Measurements from ENCODE around the gene LRMDA. TPM values are rescaled to one million over a fixed set of nuclear protein-coding genes. Genes with fewer than 3 reads are reported as not detected.

The LRMDA gene
- total and polyA plus RNA-seq, 10 of the 15 experiments (the other 5 are each of a cell fraction or from before 2014, with no cell fraction given) = 0.07 to 0.54 (median 0.29) TPM; not detected in 4

DNA sequence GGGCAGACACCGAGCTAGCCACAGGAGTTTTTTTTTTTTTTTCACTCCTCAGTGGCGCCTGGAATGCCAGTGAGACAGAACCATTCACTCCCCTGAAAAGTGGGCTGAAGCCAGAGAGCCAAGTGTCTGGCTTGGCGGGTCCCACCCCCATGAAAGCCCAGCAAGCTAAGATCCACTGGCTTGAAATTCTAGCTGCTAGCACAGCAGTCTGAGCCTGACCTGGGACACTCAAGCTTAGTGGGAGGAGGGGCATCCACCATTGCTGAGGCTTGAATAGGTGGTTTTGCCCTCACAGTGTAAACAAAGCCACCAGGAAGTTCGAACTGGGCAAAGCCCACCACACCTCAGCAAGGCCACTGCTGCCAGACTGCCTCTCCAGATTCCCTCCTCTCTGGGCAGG is 144.5 kb downstream of the LRMDA start:
- intact Hi-C loops (cut with micrococcal nuclease; ENCODE audit: unreplicated experiment) (no loop called here), in situ Hi-C loops (cut with MboI) (no loop called here)
- ChIA-PET RAD21 (ENCODE audit: unreplicated experiment) (no interaction called here), CTCF (interaction anchor here (0.7 kb wide), 1 partner anchor 24 kb away, joined by 4 read pairs; no protein-coding TSS in a partner anchor), POLR2A (no interaction called here), SMC1A (ENCODE audit: uncharacterized antibody, unreplicated experiment) (no interaction called here)
- Histone ChIP-seq H3K4me1 (ENCODE audit: control insufficient read depth, insufficient read depth, low read length) (no peaks in the 10 kb centered on the region), H3K27ac (ENCODE audit: control insufficient read depth, insufficient read depth) (no peak overlapping the region), H3K27me3 (replicated peaks in 1 of 2; ENCODE audit: control insufficient read depth in 2 of 2, insufficient read depth in 2 of 2, low read length in 1 of 2) (no peaks in the 10 kb centered on the region), H4K20me1 (ENCODE audit: control insufficient read depth, insufficient read depth) (no peaks in the 10 kb centered on the region), H3K36me3 (ENCODE audit: control insufficient read depth in 2 of 2, insufficient read depth in 2 of 2, low read length in 1 of 2) (no peaks in the 10 kb centered on the region), H3K79me2 (ENCODE audit: control insufficient read depth, insufficient read depth, low read length) (no peaks in the 10 kb centered on the region), H3K9ac (ENCODE audit: control insufficient read depth, insufficient read depth, low read length) (no peak overlapping the region), H2AFZ (ENCODE audit: control insufficient read depth, low read depth, low read length) (no peak overlapping the region), H3K4me2 (ENCODE audit: control insufficient read depth, insufficient read depth) (no peak overlapping the region), H3K9me3 (replicated peaks; ENCODE audit: control insufficient read depth, insufficient read depth, low read length) (no peaks in the 10 kb centered on the region; the same call in 1 of the 3 replicates), H3K4me3 (no peak overlapping the region)
- no peak for ATAC-seq
- WGBS (ENCODE audit: insufficient coverage, insufficient replicate concordance, low lambda C conversion rate, missing lambda C conversion rate) = 1% methylated on average over 4 of the region's 4 CpGs
- no peak for FAIRE-seq
- no TSS peak for BruUV-seq (replicated peaks)
- no peak for DNase-seq (ENCODE audit: low read depth, low spot score)
- TF ChIP-seq MLLT1 (IDR thresholded peaks at IDR 0.05) (no peak), CHD4 (IDR thresholded peaks at IDR 0.05) (no peak), SREBF2 (IDR thresholded peaks at IDR 0.05; ENCODE audit: low read length) (no peak), BCL3 (IDR thresholded peaks at IDR 0.05; ENCODE audit: borderline replicate concordance, insufficient read depth, low read depth, low read length, poor library complexity, severe bottlenecking) (no peak), POLR2A (IDR thresholded peaks at IDR 0.05; ENCODE audit: low read depth, low read length) (no peak), HDGF (IDR thresholded peaks at IDR 0.05) (no peak), RAD51 (IDR thresholded peaks at IDR 0.05) (no peak), SMAD1 (IDR thresholded peaks at IDR 0.05; ENCODE audit: low read depth, partially characterized antibody) (no peak), TCF12 (IDR thresholded peaks at IDR 0.05; ENCODE audit: low read depth, low read length) (no peak), YBX1 (IDR thresholded peaks at IDR 0.05) (no peak), SMC3 (IDR thresholded peaks at IDR 0.05; ENCODE audit: borderline replicate concordance, low read length) (no peak), RAD21 (IDR thresholded peaks at IDR 0.05; ENCODE audit: insufficient read depth, low read depth, low read length) (no peak)
- TF ChIP-seq, protein P1, sequence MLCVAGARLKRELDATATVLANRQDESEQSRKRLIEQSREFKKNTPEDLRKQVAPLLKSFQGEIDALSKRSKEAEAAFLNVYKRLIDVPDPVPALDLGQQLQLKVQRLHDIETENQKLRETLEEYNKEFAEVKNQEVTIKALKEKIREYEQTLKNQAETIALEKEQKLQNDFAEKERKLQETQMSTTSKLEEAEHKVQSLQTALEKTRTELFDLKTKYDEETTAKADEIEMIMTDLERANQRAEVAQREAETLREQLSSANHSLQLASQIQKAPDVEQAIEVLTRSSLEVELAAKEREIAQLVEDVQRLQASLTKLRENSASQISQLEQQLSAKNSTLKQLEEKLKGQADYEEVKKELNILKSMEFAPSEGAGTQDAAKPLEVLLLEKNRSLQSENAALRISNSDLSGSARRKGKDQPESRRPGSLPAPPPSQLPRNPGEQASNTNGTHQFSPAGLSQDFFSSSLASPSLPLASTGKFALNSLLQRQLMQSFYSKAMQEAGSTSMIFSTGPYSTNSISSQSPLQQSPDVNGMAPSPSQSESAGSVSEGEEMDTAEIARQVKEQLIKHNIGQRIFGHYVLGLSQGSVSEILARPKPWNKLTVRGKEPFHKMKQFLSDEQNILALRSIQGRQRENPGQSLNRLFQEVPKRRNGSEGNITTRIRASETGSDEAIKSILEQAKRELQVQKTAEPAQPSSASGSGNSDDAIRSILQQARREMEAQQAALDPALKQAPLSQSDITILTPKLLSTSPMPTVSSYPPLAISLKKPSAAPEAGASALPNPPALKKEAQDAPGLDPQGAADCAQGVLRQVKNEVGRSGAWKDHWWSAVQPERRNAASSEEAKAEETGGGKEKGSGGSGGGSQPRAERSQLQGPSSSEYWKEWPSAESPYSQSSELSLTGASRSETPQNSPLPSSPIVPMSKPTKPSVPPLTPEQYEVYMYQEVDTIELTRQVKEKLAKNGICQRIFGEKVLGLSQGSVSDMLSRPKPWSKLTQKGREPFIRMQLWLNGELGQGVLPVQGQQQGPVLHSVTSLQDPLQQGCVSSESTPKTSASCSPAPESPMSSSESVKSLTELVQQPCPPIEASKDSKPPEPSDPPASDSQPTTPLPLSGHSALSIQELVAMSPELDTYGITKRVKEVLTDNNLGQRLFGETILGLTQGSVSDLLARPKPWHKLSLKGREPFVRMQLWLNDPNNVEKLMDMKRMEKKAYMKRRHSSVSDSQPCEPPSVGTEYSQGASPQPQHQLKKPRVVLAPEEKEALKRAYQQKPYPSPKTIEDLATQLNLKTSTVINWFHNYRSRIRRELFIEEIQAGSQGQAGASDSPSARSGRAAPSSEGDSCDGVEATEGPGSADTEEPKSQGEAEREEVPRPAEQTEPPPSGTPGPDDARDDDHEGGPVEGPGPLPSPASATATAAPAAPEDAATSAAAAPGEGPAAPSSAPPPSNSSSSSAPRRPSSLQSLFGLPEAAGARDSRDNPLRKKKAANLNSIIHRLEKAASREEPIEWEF (IDR thresholded peaks at IDR 0.05; ENCODE audit: insufficient replicate concordance, low read depth, low read length) = no peak
- TF ChIP-seq, protein P2, sequence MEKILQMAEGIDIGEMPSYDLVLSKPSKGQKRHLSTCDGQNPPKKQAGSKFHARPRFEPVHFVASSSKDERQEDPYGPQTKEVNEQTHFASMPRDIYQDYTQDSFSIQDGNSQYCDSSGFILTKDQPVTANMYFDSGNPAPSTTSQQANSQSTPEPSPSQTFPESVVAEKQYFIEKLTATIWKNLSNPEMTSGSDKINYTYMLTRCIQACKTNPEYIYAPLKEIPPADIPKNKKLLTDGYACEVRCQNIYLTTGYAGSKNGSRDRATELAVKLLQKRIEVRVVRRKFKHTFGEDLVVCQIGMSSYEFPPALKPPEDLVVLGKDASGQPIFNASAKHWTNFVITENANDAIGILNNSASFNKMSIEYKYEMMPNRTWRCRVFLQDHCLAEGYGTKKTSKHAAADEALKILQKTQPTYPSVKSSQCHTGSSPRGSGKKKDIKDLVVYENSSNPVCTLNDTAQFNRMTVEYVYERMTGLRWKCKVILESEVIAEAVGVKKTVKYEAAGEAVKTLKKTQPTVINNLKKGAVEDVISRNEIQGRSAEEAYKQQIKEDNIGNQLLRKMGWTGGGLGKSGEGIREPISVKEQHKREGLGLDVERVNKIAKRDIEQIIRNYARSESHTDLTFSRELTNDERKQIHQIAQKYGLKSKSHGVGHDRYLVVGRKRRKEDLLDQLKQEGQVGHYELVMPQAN (conservative IDR thresholded peaks at IDR 0.05) = no peak

All from GM12878 (cell line).